ENCODE results near the gene DGCR2.
A peak's percentile ranks its signal among the peaks of the same experiment; 100 is the strongest.

The DGCR2 gene

GRCh38 chr22:19126309-19127273, 4.4 kb upstream of the DGCR2 start:
- no peak for DNase-seq

GRCh38 chr22:19125474-19126308, 3.5 kb upstream of the DGCR2 start:
- DNase-seq, result no peak

GRCh38 chr22:19125011-19125410, 2.8 kb upstream of the DGCR2 start:
- DNase-seq, result no peak

- DNase-seq, result no peak
Observed at GRCh38 chr22:19124377-19124776, 2.2 kb upstream of the DGCR2 start.

- no peak for DNase-seq
Observed at GRCh38 chr22:19123936-19124335, 1.7 kb upstream of the DGCR2 start.

GRCh38 chr22:19122752-19123492, 710 bp upstream of the DGCR2 start:
- DNase-seq, result peak in 1 of 2 experiments; percentile 45

GRCh38 chr22:19121631-19122142, 525 bp downstream of the DGCR2 start:
- peak in 1 of 2 experiments; percentile 34 for DNase-seq

GRCh38 chr22:19120829-19121630, 1.2 kb downstream of the DGCR2 start:
- DNase-seq, result no peak

GRCh38 chr22:19119949-19120348, 2.3 kb downstream of the DGCR2 start:
- no peak for DNase-seq

GRCh38 chr22:19118329-19118880, 3.8 kb downstream of the DGCR2 start:
- DNase-seq, result no peak

- peak in 1 of 2 experiments; percentile 60 for DNase-seq
Observed at GRCh38 chr22:19117111-19117512, 5.1 kb downstream of the DGCR2 start.

GRCh38 chr22:19115628-19116027, 6.6 kb downstream of the DGCR2 start:
- no peak for DNase-seq

GRCh38 chr22:19114984-19115552, 7.1 kb downstream of the DGCR2 start:
- DNase-seq, result no peak

- no peak for DNase-seq
Observed at GRCh38 chr22:19113429-19113828, 8.8 kb downstream of the DGCR2 start.

- no peak for DNase-seq
Observed at GRCh38 chr22:19111584-19111983, 10.6 kb downstream of the DGCR2 start.

- DNase-seq, result no peak
Observed at GRCh38 chr22:19111140-19111539, 11.1 kb downstream of the DGCR2 start.

GRCh38 chr22:19110646-19111045, 11.6 kb downstream of the DGCR2 start:
- no peak for DNase-seq

GRCh38 chr22:19110064-19110458, 12.2 kb downstream of the DGCR2 start:
- no peak for DNase-seq

- no peak for DNase-seq
Observed at GRCh38 chr22:19109198-19110063, 12.8 kb downstream of the DGCR2 start.

GRCh38 chr22:19108807-19109197, 13.4 kb downstream of the DGCR2 start:
- no peak for DNase-seq

All from NCI-H526 (cell line).